Testis (tissue), 2 donors: ENCODE measurements around the gene COPA.

Source experiments
- POLR2A ChIP-seq: fragments of 450-650 bp; IDR thresholded peaks from one replicate; pipeline ENCODE4 v1.6.1; 2017; ENCODE audit warnings: antibody characterized with exemption, mild to moderate bottlenecking, moderate library complexity
- TF ChIP-seq, protein P1 (sequence below), 3 experiments: fragments of 450-650 bp in 2 of 3; fragments of 200-600 bp in 1 of 3; sonication (generic) in 1 of 3; IDR thresholded peaks; one replicate each; pipeline ENCODE4 v1.5.1; 2016 to 2019; ENCODE audit warnings: antibody characterized with exemption in 3 of 3, mild to moderate bottlenecking in 2 of 3, moderate library complexity in 1 of 3

DNA sequence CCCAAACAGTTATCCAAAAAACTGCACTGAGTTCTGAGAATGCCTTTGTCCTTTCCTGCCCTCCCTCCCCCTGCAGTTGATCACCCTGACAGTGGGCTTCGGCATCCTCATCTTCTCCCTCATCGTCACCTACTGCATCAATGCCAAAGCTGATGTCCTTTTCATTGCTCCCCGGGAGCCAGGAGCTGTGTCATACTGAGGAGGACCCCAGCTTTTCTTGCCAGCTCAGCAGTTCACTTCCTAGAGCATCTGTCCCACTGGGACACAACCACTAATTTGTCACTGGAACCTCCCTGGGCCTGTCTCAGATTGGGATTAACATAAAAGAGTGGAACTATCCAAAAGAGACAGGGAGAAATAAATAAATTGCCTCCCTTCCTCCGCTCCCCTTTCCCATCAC, 15.0 kb upstream of the COPA start:
- TF ChIP-seq, protein P1, sequence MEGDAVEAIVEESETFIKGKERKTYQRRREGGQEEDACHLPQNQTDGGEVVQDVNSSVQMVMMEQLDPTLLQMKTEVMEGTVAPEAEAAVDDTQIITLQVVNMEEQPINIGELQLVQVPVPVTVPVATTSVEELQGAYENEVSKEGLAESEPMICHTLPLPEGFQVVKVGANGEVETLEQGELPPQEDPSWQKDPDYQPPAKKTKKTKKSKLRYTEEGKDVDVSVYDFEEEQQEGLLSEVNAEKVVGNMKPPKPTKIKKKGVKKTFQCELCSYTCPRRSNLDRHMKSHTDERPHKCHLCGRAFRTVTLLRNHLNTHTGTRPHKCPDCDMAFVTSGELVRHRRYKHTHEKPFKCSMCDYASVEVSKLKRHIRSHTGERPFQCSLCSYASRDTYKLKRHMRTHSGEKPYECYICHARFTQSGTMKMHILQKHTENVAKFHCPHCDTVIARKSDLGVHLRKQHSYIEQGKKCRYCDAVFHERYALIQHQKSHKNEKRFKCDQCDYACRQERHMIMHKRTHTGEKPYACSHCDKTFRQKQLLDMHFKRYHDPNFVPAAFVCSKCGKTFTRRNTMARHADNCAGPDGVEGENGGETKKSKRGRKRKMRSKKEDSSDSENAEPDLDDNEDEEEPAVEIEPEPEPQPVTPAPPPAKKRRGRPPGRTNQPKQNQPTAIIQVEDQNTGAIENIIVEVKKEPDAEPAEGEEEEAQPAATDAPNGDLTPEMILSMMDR (IDR thresholded peaks at IDR 0.05) = no peak
- no peak for TF ChIP-seq POLR2A
